HG03060 (cell line): ENCODE measurements around the gene NEDD9.

Experiments
- ATAC-seq: cut with Tn5 transposase; IDR thresholded peaks from one replicate; pipeline ENCODE4 v1.9.1; 2021; ENCODE audit warnings: low read depth, moderate number of reproducible peaks; ENCODE audit not compliant: unreplicated experiment

Gene NEDD9

GRCh38 chr6:11236076-11236750 lies 3.7 kb upstream of the NEDD9 start:
- ATAC-seq: no peak

- no peak for ATAC-seq
These were observed 2.6 kb upstream of the NEDD9 start for GRCh38 chr6:11235062-11235461.

GRCh38 chr6:11233673-11234573 lies 1.5 kb upstream of the NEDD9 start:
- no peak for ATAC-seq

GRCh38 chr6:11232770-11233626 lies 530 bp upstream of the NEDD9 start:
- no peak for ATAC-seq

GRCh38 chr6:11231564-11232192 lies 790 bp downstream of the NEDD9 start:
- ATAC-seq: no peak

- no peak for ATAC-seq
These were observed 1.4 kb downstream of the NEDD9 start for GRCh38 chr6:11231108-11231463.

- no peak for ATAC-seq
These were observed 2.0 kb downstream of the NEDD9 start for GRCh38 chr6:11230158-11231107.

- ATAC-seq: no peak
These were observed 2.8 kb downstream of the NEDD9 start for GRCh38 chr6:11229655-11230046.

- no peak for ATAC-seq
These were observed 3.4 kb downstream of the NEDD9 start for GRCh38 chr6:11228935-11229654.

- ATAC-seq: no peak
These were observed 4.8 kb downstream of the NEDD9 start for GRCh38 chr6:11227698-11228097.

GRCh38 chr6:11226005-11226404 lies 6.5 kb downstream of the NEDD9 start:
- ATAC-seq: no peak

- no peak for ATAC-seq
These were observed 7.5 kb downstream of the NEDD9 start for GRCh38 chr6:11224966-11225463.

- ATAC-seq: no peak
These were observed 8.1 kb downstream of the NEDD9 start for GRCh38 chr6:11224252-11224965.

GRCh38 chr6:11223286-11223864 lies 9.1 kb downstream of the NEDD9 start:
- ATAC-seq: no peak

- no peak for ATAC-seq
These were observed 9.8 kb downstream of the NEDD9 start for GRCh38 chr6:11222385-11223277.

GRCh38 chr6:11221623-11222384 lies 10.7 kb downstream of the NEDD9 start:
- no peak for ATAC-seq
